Measurements from ENCODE around the gene VASP.

Gene VASP

GRCh38 chr19:45473682-45474605, 33.3 kb upstream of the VASP start:
- H3K27me3 ChIP-seq (ENCODE audit: insufficient read depth, low read length, poor library complexity, severe bottlenecking), result no peaks in the 10 kb centered on the region
- peaks cover 16% of the 10 kb centered on the region for H3K4me1 ChIP-seq (ENCODE audit: insufficient read depth, low read length, poor library complexity, severe bottlenecking)
- H3K9me2 ChIP-seq (replicated peaks; ENCODE audit: low read depth, low read length), result no peaks in the 10 kb centered on the region
- H3K9ac ChIP-seq (ENCODE audit: low read depth, low read length, poor library complexity, severe bottlenecking), result no peak overlapping the region
- TF ChIP-seq EZH2phosphoT487 (IDR thresholded peaks at IDR 0.05; ENCODE audit: borderline replicate concordance), result no peak
- no peak for TF ChIP-seq CTCF (conservative IDR thresholded peaks at IDR 0.05; ENCODE audit: low read length)
- H3K4me2 ChIP-seq (ENCODE audit: low read depth, low read length, poor library complexity, severe bottlenecking), result no peak overlapping the region
- H3K79me2 ChIP-seq (ENCODE audit: insufficient read depth, low read length), result no peaks in the 10 kb centered on the region
- no peaks in the 10 kb centered on the region for H4K20me1 ChIP-seq (ENCODE audit: insufficient read depth, low read length, poor library complexity, severe bottlenecking)
- H3K9me3 ChIP-seq (ENCODE audit: insufficient read depth, low read depth, low read length), result no peaks in the 10 kb centered on the region
- H3K4me3 ChIP-seq (ENCODE audit: low read length, poor library complexity, severe bottlenecking), result no peak overlapping the region
- no peak overlapping the region for H2AFZ ChIP-seq (ENCODE audit: low read length)
- H3K36me3 ChIP-seq (ENCODE audit: insufficient read depth, low read length), result no peaks in the 10 kb centered on the region
- H3F3A ChIP-seq (ENCODE audit: low read depth), result no peaks in the 10 kb centered on the region

- Histone ChIP-seq H3K36me3 (ENCODE audit: insufficient read depth, low read length) (no peaks in the 10 kb centered on the region), H3K4me2 (ENCODE audit: low read depth, low read length, poor library complexity, severe bottlenecking) (no peak overlapping the region), H2AFZ (ENCODE audit: low read length) (no peak overlapping the region), H3K9me3 (ENCODE audit: insufficient read depth, low read depth, low read length) (no peaks in the 10 kb centered on the region), H3F3A (ENCODE audit: low read depth) (no peaks in the 10 kb centered on the region), H3K9ac (ENCODE audit: low read depth, low read length, poor library complexity, severe bottlenecking) (no peak overlapping the region), H4K20me1 (ENCODE audit: insufficient read depth, low read length, poor library complexity, severe bottlenecking) (no peaks in the 10 kb centered on the region), H3K79me2 (ENCODE audit: insufficient read depth, low read length) (no peaks in the 10 kb centered on the region), H3K9me2 (replicated peaks; ENCODE audit: low read depth, low read length) (no peaks in the 10 kb centered on the region), H3K4me1 (ENCODE audit: insufficient read depth, low read length, poor library complexity, severe bottlenecking) (peaks cover 12% of the 10 kb centered on the region), H3K4me3 (ENCODE audit: low read length, poor library complexity, severe bottlenecking) (no peak overlapping the region), H3K27me3 (ENCODE audit: insufficient read depth, low read length, poor library complexity, severe bottlenecking) (no peaks in the 10 kb centered on the region)
- no peak for TF ChIP-seq CTCF (conservative IDR thresholded peaks at IDR 0.05; ENCODE audit: low read length)
- no peak for TF ChIP-seq EZH2phosphoT487 (IDR thresholded peaks at IDR 0.05; ENCODE audit: borderline replicate concordance)
Observed at GRCh38 chr19:45474606-45475521, 32.4 kb upstream of the VASP start.

GRCh38 chr19:45475537-45476291, 31.6 kb upstream of the VASP start:
- H3K9me3 ChIP-seq (ENCODE audit: insufficient read depth, low read depth, low read length), result no peaks in the 10 kb centered on the region
- no peaks in the 10 kb centered on the region for H3K27me3 ChIP-seq (ENCODE audit: insufficient read depth, low read length, poor library complexity, severe bottlenecking)
- no peak for TF ChIP-seq CTCF (conservative IDR thresholded peaks at IDR 0.05; ENCODE audit: low read length)
- TF ChIP-seq EZH2phosphoT487 (IDR thresholded peaks at IDR 0.05; ENCODE audit: borderline replicate concordance), result no peak
- H3F3A ChIP-seq (ENCODE audit: low read depth), result no peaks in the 10 kb centered on the region
- no peaks in the 10 kb centered on the region for H3K9me2 ChIP-seq (replicated peaks; ENCODE audit: low read depth, low read length)
- no peak overlapping the region for H2AFZ ChIP-seq (ENCODE audit: low read length)
- no peak overlapping the region for H3K4me2 ChIP-seq (ENCODE audit: low read depth, low read length, poor library complexity, severe bottlenecking)
- no peak overlapping the region for H3K4me3 ChIP-seq (ENCODE audit: low read length, poor library complexity, severe bottlenecking)
- H3K4me1 ChIP-seq (ENCODE audit: insufficient read depth, low read length, poor library complexity, severe bottlenecking), result peaks cover 6% of the 10 kb centered on the region
- H3K9ac ChIP-seq (ENCODE audit: low read depth, low read length, poor library complexity, severe bottlenecking), result no peak overlapping the region
- H3K36me3 ChIP-seq (ENCODE audit: insufficient read depth, low read length), result no peaks in the 10 kb centered on the region
- H4K20me1 ChIP-seq (ENCODE audit: insufficient read depth, low read length, poor library complexity, severe bottlenecking), result no peaks in the 10 kb centered on the region
- H3K79me2 ChIP-seq (ENCODE audit: insufficient read depth, low read length), result no peaks in the 10 kb centered on the region
